ENCODE data around the gene WDR35.

WDR35 gene

DNA sequence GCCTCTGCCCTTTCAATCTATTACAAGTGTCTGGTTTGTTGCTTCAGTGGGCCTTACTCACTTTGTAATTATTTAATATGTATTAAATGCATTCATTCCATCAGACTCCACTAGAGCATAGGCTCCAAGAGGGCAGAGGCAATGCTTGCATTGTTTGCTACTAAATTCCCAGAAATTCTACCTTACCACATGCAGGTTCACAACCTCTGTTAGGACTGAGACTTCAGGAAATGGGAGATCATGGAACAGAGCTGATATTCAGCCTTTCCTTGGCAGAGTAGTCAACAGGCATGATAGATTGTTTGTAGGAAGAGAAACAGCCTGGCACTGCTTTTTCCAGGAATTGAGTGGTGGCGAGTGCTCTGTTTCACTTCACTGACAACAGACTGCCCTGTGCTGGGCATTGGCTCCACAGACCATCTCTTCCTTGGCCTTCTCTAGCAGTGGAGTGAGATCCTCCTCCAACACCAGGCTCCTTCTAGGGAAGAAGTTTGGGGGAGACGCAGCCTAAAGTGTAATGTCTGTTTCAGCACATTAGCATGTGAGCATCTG lies 28.8 kb upstream of the WDR35 start:
- DNase-seq (ENCODE audit: insufficient read length, low spot score) (no peak), FAIRE-seq (no peak)
- TF ChIP-seq, protein P1, sequence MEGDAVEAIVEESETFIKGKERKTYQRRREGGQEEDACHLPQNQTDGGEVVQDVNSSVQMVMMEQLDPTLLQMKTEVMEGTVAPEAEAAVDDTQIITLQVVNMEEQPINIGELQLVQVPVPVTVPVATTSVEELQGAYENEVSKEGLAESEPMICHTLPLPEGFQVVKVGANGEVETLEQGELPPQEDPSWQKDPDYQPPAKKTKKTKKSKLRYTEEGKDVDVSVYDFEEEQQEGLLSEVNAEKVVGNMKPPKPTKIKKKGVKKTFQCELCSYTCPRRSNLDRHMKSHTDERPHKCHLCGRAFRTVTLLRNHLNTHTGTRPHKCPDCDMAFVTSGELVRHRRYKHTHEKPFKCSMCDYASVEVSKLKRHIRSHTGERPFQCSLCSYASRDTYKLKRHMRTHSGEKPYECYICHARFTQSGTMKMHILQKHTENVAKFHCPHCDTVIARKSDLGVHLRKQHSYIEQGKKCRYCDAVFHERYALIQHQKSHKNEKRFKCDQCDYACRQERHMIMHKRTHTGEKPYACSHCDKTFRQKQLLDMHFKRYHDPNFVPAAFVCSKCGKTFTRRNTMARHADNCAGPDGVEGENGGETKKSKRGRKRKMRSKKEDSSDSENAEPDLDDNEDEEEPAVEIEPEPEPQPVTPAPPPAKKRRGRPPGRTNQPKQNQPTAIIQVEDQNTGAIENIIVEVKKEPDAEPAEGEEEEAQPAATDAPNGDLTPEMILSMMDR (IDR thresholded peaks at IDR 0.05; ENCODE audit: insufficient read depth, missing control alignments), result no peak

DNA sequence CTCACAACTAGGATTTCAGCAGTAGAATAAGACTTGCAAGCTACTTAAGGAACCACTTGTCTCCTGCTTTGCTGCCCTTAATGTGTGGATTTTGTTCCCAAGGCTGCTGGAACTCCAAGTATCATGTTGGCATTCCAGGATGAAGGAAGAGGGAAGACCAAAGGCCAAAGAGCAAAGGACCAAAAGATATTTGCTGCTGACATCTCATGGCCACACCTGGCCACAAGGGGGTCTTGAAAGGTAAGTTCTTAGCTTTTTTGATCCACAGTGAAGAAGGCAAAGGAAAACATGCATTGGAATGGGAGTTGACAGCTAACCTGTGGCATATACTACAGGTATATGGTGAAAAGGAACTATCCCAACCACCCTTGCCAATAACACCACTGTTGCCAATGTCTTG lies 26.4 kb upstream of the WDR35 start:
- DNase-seq (ENCODE audit: insufficient read length, low spot score) (no peak), FAIRE-seq (no peak)
- TF ChIP-seq, protein P1 (IDR thresholded peaks at IDR 0.05; ENCODE audit: insufficient read depth, missing control alignments), result no peak

DNA sequence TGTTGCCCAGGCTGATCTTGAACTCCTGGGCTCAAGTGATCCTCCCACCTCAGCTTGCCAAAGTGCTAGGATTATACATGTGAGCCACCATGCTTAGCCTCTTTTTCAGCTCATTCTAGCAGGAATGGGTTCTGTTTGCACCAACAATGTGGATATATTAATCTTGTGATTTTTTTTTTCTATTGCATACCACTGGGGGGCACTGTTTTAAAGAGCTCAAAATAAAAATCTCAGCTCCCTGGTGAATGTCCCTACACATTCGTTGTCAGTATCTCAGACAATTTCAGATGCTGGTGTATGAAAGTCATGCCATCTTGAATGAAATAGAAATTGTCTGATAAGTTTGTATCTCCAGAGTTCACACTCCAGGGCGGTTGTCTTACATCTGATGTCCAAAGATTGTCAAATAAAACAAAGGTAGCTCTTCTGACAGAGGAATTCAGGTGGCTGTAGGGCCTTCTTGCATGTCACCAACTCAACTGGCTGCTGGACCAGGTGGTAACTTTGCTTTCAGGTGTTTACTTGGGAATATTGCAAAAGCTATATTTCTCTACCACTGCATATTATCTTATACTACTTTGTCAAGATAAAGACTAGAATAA lies 25.7 kb upstream of the WDR35 start:
- DNase-seq (ENCODE audit: insufficient read length, low spot score), result peak; percentile 38
- FAIRE-seq, result no peak
- TF ChIP-seq, protein P1 (IDR thresholded peaks at IDR 0.05; ENCODE audit: insufficient read depth, missing control alignments), result peak; percentile 59

DNA sequence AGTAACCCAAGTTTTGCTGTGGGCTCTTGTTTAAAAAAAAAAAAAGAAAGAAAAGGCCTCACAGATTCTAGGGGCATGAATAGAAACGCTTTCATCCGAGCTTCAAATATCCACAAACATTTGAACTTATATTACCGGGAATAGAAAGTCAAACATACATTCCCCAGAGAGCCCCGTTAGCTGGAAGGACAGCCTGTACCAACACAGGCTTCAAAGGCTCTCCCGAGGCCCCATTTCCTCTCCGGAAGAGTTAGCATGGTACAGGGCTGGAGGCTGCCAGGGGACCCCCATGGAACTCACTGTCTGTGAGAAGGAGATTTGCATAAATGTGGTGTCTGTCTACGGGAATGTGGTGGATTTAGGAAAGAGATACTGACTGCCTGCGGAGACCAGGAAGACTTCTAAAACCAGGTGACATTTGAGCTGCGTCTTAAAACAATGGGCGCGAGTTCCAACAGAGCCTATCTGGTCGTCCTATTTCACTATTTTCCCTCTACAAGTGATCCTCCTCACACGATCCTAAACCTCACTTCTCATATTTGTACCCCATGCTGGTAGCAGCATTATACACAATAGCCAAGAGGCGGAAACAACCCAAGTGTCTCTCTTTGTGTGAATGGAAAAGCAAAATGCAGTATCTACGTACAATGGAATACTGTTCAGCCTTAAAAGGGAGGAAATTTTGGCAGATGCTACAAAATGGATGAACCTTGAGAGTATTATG lies 23.4 kb upstream of the WDR35 start:
- DNase-seq (ENCODE audit: insufficient read length, low spot score), result no peak
- FAIRE-seq, result no peak
- TF ChIP-seq, protein P1 (IDR thresholded peaks at IDR 0.05; ENCODE audit: insufficient read depth, missing control alignments), result no peak

DNA sequence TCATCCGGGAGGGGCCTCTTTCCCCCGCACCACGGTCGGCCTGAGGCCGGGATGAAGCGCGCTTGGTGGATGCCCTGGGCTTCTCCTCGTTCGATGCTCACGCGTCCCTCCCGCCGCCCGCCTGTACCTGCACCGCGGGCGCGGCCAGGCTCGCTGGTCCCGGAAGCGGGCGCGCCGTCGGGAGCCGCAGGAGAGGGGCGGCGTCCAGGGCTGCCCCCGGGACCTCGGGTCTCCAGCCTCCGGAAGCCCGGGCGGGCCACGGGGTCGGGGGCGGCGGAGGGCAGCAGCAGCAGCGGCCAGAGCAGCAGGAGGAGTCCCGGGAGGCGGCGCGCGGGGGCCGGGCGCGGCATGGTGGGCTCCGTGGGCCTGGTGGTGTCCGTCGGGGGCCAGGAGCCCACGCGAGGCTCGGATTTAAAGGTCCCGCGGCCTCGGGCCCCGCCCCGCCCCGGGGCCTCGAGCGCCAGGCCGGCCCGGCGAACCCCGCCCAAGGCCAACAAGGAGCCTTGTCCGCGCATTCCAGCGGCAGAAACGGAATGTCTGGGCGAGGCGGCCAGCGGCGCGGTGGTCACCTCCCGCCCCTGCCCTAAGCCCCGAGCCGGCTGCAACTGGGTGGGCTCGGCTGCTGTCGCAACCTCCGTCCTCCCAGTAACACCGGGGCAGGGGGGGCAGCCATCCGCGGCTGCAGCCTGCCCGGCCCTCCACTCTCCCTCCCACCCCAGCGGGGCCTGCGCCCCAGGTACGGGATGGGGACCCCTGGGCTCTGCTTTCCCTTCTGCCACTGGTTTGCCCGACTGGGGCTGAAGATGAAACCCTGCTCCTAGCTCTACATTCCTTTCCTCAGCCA lies 22.6 kb upstream of the WDR35 start, which contains the start of gene MATN3:
MATN3 (minus strand) TSS at position 387 of the 844 bp plus-strand sequence; CDS start at position 350, 37 bp downstream.
- FAIRE-seq (no peak), DNase-seq (ENCODE audit: insufficient read length, low spot score) (no peak)
- TF ChIP-seq, protein P1 (IDR thresholded peaks at IDR 0.05; ENCODE audit: insufficient read depth, missing control alignments), result no peak

DNA sequence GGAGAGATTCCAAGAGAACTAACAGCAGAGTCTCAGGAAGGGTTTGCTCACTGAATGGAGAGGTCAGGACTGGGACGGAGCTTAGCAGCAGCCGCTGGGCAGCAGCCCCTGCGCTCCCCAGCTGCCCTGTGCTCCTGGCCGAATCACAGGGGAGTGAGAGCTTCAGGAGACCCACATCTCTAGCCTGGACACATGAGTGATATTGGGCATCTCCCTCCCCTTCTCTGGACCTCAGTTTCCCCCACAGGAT lies 22.1 kb upstream of the WDR35 start:
- FAIRE-seq, result no peak
- no peak for DNase-seq (ENCODE audit: insufficient read length, low spot score)
- TF ChIP-seq, protein P1 (IDR thresholded peaks at IDR 0.05; ENCODE audit: insufficient read depth, missing control alignments), result no peak
